Measurements from ENCODE around the gene SSH2.
"Not testable (repeated sequence)": the region's sequence is repeated elsewhere in the genome, so short reads cannot be mapped to it uniquely, and the experiment has no call there.

DNA sequence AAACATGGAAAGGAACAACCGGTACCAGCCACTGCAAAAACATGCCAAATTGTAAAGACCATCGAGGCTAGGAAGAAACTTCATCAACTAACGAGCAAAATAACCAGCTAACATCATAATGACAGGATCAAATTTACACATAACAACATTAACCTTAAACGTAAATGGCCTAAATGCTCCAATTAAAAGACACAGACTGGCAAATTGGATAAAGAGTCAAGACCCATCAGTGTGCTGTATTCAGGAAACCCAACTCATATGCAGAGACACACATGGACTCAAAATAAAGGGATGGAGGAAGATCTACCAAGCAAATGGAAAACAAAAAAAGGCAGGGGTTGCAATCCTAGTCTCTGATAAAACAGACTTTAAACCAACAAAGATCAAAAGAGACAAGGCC lies 32.9 kb downstream of the SSH2 start:
- TF ChIP-seq CAMTA2 (CRISPR knock-in tag; conservative IDR thresholded peaks at IDR 0.05); FOXA1 (IDR thresholded peaks at IDR 0.05; ENCODE audit: borderline replicate concordance); SIX5 (IDR thresholded peaks at IDR 0.05; ENCODE audit: borderline replicate concordance in 1 of 2, insufficient read depth in 1 of 2, low read depth in 1 of 2, low read length in 2 of 2); SMAD4 (CRISPR knock-in tag; conservative IDR thresholded peaks at IDR 0.05); NFIC (IDR thresholded peaks at IDR 0.05): not testable (repeated sequence)
- TF ChIP-seq, protein P1, sequence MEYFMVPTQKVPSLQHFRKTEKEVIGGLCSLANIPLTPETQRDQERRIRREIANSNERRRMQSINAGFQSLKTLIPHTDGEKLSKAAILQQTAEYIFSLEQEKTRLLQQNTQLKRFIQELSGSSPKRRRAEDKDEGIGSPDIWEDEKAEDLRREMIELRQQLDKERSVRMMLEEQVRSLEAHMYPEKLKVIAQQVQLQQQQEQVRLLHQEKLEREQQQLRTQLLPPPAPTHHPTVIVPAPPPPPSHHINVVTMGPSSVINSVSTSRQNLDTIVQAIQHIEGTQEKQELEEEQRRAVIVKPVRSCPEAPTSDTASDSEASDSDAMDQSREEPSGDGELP (CRISPR knock-in tag; IDR thresholded peaks at IDR 0.05; ENCODE audit: borderline replicate concordance): not testable (repeated sequence)
